ENCODE data around the gene DRAP1. TPM values are rescaled to one million over a fixed set of nuclear protein-coding genes. Genes with fewer than 3 reads are reported as not detected.
A peak's percentile ranks its signal among the peaks of the same experiment; 100 is the strongest.

Gene DRAP1
- polyA plus RNA-seq, 2 of the 4 experiments (the other 2 are of a cell fraction): 73.7 to 143 TPM

- TF ChIP-seq REST (IDR thresholded peaks at IDR 0.05) (no peak), ZNF302 (CRISPR knock-in tag; IDR thresholded peaks at IDR 0.05) (no peak), SREBF2 (IDR thresholded peaks at IDR 0.05) (no peak), KDM1A (IDR thresholded peaks at IDR 0.05; ENCODE audit: low read depth) (no peak), HEYL (CRISPR knock-in tag; IDR thresholded peaks at IDR 0.05) (no peak), ZC3H11A (IDR thresholded peaks at IDR 0.05) (no peak), RFX5 (IDR thresholded peaks at IDR 0.05) (no peak), EHF (CRISPR knock-in tag; IDR thresholded peaks at IDR 0.05) (no peak), HDAC2 (IDR thresholded peaks at IDR 0.05) (no peak), TFCP2L1 (CRISPR knock-in tag; IDR thresholded peaks at IDR 0.05) (no peak; the same call in none of the 2 replicates), CHD2 (IDR thresholded peaks at IDR 0.05; ENCODE audit: low read length, partially characterized antibody) (peak; percentile 53), HOXA7 (CRISPR knock-in tag; IDR thresholded peaks at IDR 0.05) (no peak; the same call in 1 of the 2 replicates), CBX2 (IDR thresholded peaks at IDR 0.05; ENCODE audit: borderline replicate concordance, low read depth) (no peak), MAFK (IDR thresholded peaks at IDR 0.05; ENCODE audit: partially characterized antibody) (no peak), HOXB5 (CRISPR knock-in tag; IDR thresholded peaks at IDR 0.05) (no peak), RARB (CRISPR knock-in tag; IDR thresholded peaks at IDR 0.05) (peak; percentile 21), POLR2AphosphoS2 (conservative IDR thresholded peaks at IDR 0.05; ENCODE audit: low read length) (peak; percentile 21), CBX8 (IDR thresholded peaks at IDR 0.05) (no peak), HES2 (IDR thresholded peaks at IDR 0.05) (no peak), NR3C1 (IDR thresholded peaks at IDR 0.05) (no peak), POLR2A (IDR thresholded peaks at IDR 0.05; ENCODE audit: low read length) (peak; percentile 95), MAZ (IDR thresholded peaks at IDR 0.05; ENCODE audit: borderline replicate concordance, low read depth, low read length) (no peak), TP53 (CRISPR knock-in tag; IDR thresholded peaks at IDR 0.05) (0 out of 2 replicates have a peak, but pooled peaks have one; percentile 59), ESRRA (IDR thresholded peaks at IDR 0.05; ENCODE audit: borderline replicate concordance, low read length) (no peak), CTCF (IDR thresholded peaks at IDR 0.05) (peak; percentile 22; the same call in 1 of the 3 replicates), FOSB (CRISPR knock-in tag; IDR thresholded peaks at IDR 0.05) (peak; percentile 82), ATOH8 (CRISPR knock-in tag; IDR thresholded peaks at IDR 0.05; ENCODE audit: low read depth) (peak; percentile 44; the same call in 1 of the 2 replicates), ZFP36 (IDR thresholded peaks at IDR 0.05; ENCODE audit: borderline replicate concordance, partially characterized antibody) (no peak), PHF8 (IDR thresholded peaks at IDR 0.05; ENCODE audit: borderline replicate concordance, low read depth) (0 out of 2 replicates have a peak, but pooled peaks have one; percentile 38), BCL3 (IDR thresholded peaks at IDR 0.05) (peak; percentile 95; the same call in 2 of the 3 replicates), CEBPB (IDR thresholded peaks at IDR 0.05) (no peak), RNF2 (IDR thresholded peaks at IDR 0.05; ENCODE audit: borderline replicate concordance, low read depth) (no peak), NPAS2 (CRISPR knock-in tag; IDR thresholded peaks at IDR 0.05; ENCODE audit: borderline replicate concordance) (peak; percentile 93), EP300 (IDR thresholded peaks at IDR 0.05) (0 out of 5 replicates have a peak, but pooled peaks of 1 of the 2 experiments have one; percentile 11), ZSCAN20 (CRISPR knock-in tag; IDR thresholded peaks at IDR 0.05) (no peak), MYC (IDR thresholded peaks at IDR 0.05; ENCODE audit: borderline replicate concordance, low read length) (peak; percentile 84; the same call in 1 of the 2 replicates)
These were observed 28.7 kb upstream of the DRAP1 start, which contains the start of gene CCDC85B (continued) for GRCh38 chr11:65890324-65891218.

Measured in A549 (cell line).